NCI-H2107 (cell line): Measurements from ENCODE around the gene ZFHX3.

Source experiments
- DNase-seq: peaks from one replicate; lab custom pipeline; 2025; lab: John Stamatoyannopoulos, UW

ZFHX3 gene

DNA sequence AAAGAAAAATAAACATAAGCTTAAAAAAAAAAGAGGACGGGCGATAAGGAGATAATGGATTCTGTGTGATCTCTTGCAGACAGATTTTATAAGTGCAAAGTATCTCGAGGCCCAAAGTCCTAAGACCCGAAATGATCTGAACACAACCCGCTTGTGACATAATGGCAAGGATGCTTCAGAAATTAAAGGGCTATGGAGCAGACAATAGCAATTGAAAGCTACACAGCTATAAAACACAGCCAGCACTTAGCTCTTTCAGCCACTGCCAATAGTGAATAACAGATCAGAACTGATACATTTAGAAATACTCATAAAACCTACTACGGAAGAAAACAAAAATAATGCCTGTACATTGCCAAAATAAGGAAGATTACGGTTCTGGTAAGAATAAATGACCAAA, 117.5 kb downstream of the ZFHX3 start:
- no peak for DNase-seq

DNA sequence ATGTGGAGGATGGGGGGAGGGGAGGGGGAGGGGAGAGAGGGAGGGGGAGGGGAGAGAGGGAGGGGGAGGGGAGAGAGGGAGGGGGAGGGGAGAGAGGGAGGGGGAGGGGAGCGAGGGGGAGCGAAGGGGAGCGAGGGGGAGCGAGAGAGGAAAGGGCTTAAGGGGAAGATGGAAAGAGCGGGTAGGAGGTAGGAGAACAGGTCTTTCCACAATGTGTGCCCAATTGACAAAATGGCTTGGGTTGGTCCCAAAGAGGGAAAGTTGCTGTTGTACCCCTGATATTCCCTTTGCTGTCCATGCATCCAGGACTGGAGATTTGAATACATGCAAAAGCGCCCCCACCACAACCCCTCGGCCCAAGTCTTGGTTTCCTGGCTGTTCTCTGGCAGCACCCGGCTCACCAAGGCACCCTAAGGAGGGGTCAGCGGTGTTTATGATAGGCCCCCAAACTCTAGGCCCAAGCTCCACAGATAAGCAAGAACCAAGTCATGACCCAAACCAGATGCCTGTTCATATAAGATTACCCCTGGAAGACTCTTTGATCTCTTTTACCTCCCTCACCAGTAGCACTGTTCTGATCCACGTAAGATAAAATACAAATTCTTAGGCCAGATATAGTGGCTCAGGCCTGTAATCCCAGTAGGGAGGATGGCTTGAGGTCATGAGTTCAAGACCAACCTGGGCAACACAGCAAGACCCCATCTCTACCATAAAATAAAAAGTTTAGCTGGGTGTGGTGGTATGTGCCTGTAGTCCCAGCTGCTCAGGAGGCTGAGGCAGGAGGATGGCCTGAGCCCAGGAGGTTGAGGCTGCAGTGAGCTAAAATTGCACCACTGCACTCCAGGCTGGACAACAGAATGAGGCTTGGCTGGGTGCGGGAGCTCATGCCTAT, 119.6 kb downstream of the ZFHX3 start:
- no peak for DNase-seq

DNA sequence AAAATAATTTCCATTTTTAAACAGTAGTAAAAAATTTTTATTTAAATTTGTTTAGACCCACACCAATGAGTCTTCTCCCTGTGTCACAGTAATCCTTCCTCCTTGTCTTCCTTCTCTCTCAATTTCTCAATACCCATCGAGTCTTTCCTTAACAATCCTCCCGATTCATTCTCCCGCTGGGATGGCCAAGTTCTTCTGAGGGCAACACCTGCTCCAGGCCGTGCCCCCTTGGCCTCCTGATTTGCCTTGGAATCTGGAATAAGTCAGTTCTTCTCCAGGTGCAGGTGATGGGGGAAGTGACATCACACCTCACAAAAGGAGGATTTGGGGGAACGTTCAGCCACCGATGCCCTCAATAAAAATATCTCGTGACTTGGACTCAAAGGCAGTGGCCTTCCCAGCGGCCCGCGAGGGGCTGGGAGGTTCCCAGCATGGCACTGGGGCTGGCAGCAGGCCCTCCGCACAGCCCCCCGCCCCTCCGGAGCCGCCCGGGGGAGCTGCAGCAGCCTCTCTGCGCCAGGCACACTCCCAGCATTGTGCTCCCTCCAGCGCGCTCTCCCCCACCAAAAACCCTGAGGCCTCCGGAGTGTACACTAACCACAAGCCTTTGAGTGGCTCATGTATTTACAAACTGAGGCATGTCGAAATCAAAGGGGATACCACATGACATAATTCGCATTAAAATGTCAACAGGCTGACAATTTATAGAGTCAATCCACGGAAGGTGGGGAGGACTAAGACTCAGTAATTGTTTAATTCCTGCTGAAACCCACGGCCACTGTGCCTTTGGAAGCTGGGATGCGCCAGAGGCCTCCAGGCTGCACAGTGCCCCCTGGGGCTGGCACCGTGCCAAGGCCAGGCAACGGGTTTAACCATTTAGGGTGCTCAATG, 120.5 kb downstream of the ZFHX3 start:
- peak; percentile 76 for DNase-seq

DNA sequence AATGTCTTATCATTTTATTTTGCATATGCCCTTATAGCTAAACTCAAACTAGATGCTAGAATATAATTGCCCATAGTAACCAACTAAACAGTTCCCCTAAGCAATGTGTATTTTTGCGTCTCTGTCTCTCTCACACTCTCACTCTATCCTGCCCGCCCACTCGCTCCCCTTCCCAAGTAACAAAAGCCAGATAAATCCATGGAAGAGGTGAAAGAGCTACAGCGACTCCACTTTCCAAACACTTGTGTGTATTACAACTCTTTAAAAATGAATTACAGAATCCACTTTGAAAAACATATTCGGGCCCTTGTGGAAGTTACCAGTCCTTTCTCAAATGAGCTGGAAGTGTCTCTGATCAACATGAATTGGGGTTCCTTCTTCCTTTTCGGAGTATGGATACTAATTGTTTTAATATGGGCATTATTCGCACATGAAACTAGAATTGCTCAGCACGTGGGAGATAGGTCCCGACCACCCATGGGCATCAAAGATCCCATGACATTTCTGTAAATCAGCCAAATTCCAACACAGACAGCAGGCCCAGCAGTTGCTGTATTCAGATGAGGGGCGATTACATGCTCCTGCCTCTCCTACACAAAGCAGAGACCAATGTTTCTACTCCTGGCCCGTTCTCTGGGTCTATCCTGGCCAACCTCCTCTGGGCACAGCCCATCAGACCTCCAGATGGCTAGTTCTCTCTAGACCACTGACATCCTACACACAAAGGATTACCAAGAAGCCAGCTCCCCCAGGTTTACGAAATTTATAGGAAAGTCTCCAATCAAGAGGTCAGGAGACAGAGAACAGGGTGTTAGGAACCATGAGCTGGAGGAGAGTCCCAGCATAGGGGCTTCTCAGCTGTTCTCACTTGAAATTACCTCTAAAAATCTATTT, 121.5 kb downstream of the ZFHX3 start:
- no peak for DNase-seq

DNA sequence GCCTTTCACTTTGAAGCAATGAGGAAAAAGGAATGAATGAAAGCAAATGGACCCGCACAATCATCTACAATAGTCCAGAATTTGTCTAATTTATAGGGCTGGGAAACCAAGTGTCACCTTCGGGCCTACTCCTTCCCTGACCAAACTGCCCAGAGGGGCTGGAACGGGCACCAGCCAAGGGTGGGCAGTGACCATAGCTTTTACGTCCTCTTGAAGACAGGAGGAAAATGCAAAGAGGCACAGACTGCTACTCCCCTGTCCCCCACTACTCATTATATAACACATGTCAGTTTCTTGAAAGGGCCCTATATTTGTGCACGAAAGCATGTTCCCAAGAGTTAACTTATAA, 122.3 kb downstream of the ZFHX3 start:
- no peak for DNase-seq

DNA sequence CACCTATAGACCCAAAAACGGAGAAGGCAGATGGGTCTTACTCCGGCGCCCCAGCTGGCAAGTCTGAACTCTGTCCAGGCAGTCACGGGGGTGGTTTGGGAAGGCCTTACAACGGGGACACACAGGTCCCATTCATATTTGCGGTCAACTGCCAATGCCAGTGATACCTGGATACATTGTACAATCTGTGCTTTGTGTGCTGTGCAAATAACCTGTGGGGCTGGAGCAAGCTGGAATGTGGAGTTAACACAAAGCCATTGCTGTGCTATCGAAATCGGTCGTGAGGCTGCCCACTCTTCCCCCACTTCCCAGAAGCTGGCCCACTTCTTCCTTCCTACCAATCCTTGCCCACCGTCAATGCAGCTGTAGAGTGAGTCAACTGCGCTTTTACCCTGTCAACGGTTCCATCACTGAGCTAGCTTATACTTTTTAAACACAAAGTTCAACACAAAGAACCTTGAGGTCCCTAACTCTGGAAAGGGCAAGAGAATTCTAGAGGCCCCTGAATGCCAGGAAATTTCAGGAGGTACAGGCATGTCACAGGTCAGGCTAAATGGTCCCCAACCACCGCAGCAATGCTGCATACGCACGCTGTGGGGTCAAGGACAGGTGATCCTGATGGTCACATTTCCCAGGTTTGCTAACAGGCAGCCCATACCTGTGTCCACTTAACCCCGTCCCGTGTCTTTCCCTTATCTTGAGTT, 122.8 kb downstream of the ZFHX3 start:
- no peak for DNase-seq

DNA sequence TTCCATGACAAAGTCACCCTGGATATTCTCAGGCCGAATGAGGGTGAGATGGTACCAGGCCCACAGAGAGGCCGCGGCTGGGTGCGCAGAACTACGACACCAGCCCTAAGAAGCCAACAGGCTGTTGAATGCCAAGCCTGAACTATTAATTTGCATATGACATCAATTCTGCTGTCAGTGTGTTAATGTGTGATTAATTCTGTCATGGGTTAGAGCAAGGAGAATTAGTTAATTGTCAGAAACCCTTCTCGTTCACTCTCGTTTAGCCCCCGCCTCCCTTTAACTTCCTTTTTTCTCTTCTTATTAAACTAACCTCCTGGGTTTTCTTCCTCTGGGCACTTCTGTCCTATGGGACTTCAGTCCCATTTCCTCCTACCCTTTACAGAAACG, 123.4 kb downstream of the ZFHX3 start:
- DNase-seq, result no peak

DNA sequence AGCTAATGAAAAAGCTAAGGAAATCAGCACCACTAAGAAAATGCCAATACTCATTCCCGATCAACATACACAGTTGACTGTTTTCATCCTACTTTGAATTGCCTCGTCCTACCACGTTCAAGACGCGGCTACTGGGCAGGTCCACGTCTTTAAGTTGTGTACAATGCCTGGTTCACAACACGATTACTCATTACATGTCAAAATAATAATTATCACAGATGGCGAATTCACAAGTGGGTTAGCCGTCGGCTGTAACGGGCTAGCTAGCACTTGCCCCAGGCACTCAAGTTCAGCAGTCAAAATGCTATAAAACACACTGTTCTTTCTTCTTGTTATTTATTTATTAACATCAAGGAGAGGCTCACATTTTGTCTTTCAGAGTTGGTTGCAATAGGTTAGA, 124.2 kb downstream of the ZFHX3 start:
- no peak for DNase-seq

DNA sequence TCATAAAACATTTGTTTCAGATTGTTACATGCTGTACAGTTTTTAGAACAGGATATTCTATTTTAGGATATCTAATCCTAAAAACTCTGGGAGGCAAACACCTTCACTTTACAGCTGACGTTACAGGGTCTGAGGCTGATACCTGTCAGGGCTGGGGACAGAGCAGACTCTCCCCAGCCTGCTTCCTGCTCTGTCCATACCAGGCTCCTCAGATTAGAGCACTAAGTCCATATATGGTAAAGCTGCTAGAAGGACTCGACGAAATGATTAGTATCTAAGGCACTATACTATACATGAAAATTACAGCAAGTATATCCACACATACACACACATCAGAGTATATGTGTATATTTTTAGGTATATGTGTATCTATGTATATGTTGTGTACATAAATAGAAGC, 125.2 kb downstream of the ZFHX3 start:
- DNase-seq, result no peak

DNA sequence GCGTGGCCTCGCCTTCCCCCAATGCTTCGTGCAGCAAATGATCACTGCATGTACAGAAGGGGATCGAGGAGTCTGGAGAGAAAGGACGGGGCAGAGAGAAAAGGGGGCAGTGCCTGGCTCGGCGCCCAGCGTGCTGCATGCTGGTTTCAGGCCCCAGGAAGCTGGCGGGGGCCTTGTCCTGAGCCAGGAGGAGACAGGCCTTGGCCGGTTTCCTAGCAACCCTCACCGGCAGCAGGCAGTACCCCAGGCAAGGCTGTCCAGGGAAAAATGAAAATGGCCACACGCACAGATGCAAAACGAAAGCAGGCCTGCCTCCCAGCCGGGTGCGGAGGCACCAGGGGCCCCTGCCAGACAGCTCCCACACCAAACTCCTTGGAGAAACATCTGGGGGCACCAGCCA, 126.3 kb downstream of the ZFHX3 start:
- no peak for DNase-seq

DNA sequence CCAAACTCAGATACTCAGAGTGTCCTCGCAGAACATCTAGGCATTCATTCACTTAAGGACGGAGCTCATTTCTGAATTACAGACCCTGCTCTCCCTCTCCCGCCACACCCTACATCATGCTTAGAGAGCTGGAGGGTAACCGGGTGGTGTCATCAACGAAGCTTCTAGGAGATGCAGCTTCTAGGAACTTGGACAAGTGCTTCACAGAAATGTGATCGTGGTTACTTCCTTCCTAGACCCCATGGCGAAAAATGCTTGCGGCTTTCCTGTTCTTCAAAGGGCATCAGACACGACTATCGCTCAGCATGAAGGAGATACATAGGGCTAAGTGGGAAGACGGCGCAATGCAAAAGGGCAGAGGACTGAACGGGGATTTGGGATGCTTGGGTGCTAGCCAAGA, 126.8 kb downstream of the ZFHX3 start:
- no peak for DNase-seq

DNA sequence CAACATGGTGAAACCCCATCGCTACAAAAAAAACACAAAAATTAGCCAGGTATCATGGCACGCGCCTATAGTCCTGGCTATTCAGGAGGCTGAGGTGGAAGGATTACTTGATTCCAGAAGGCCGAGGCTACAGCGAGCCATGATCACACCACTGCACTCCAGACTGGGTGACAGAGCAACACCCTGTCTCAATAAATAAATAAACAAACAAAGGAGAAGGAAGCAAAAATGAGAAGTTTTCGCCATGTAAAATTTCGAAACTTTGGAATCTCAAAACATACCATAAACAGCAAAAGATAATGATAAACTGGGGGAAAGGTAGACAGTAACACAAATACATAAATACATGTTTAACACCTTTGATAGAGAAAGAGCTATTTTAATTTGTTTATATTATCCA, 130.9 kb downstream of the ZFHX3 start:
- DNase-seq, result no peak

DNA sequence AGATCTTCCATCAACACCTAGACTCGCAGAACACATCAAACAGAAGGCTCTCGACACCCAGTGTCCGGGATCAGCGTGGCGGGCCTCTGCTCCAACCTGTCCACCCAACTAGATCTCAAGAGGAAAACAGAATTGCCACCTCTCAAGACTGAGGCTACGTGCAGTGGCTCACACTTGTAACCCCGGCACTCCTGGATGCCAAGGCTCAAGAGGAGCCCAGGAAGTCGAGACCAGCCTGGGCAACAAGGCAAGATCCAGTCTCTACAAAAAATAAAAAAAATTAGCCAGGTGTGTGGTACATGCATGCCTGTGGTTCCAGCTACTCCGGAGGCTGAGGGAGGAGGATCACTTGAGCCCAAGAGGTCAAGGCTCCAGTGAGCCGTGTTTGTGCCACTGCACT, 132.6 kb downstream of the ZFHX3 start:
- DNase-seq, result no peak

DNA sequence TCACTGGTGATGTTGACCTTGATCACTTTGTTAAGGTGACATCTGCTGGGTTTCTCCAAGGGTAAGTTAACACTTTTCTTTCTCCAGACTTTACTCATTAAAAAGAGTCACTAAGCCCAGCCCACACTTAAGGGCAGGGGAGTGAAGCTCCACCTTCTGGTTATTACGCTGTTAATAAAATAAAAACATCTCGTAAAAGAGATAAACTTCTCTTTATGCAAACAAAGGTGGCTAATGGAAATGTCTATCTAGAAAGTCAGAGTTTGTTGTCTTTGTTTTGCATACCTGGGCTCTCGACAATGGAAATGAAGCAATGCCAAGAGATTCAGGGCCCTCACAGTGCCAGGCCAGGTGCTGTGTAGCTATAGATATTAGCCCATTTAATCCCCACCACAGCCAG, 134.4 kb downstream of the ZFHX3 start:
- DNase-seq, result no peak

DNA sequence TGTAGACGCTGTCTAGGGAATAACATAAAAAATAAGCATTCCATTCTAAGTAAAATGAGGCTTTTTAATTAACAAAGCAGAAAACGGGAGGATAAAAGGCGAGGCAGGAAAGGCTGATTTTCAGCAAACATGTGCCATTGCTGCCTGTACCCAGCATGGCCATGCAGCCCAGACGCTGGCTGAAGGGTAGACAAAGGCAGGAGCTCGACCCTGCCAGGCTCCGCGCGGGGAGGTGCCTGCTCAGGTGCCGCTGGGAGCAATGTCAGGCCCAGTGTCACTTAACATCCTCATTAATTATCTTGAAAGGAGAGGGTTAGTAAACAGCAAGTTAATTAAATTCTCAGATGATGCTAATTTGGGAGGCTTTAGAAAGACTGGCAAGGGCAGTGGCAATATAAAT, 136.0 kb downstream of the ZFHX3 start:
- no peak for DNase-seq

DNA sequence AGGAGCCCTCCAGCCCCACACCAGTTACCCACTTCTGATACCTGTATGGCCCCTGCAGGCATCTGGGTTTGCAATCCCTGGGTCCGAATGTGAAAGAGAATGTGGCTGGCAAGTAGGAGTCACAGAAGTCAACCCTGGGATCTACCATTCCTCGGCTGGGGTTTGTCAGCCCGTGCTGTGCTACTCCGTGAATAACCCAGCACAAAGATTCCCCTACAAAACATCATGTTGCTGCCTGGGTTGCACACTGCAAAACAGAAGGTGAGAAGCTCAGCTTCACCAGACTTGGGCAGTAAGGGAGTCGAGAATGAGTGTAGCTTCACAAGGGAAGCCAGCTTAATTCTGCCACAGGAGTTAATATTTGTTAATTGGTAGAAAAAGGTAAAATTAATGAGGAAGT, 137.1 kb downstream of the ZFHX3 start:
- DNase-seq, result no peak

DNA sequence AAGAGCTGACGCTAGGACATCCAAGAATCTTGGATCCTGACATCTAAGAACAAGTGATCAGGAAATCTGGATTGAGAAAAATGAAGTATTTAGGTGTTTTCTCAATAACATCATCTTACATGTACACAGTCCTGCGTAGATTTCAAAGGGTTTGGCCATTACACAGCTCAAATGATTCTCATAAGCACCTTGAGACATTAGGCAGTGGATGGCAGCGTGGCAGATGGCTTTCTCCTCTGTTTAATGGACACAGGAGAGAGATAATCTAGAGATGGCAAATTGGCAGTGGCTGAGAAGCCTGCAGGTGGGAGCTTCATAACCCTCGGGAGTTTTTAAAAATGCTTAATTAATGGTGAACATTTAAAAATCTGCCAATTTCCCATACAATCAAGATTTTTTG, 137.5 kb downstream of the ZFHX3 start:
- DNase-seq, result no peak

DNA sequence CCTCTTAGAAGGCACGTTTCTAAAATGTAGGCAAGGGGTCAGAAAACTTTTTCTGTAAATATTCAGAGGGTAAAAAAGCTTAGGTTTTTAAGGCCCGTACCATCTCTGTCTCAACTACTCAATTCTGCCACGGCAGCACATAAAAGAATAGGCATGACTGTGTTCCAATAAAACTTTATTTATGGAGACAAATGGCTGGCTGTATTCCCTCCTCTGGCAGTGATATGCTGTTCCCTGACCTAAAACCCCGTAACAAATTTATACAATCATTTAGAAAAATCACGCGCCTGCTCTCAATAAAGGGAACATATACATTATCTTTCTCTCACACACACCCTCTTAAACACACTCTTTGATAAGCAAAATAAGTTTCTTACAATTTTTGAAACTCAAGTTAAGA, 138.7 kb downstream of the ZFHX3 start:
- DNase-seq, result no peak

DNA sequence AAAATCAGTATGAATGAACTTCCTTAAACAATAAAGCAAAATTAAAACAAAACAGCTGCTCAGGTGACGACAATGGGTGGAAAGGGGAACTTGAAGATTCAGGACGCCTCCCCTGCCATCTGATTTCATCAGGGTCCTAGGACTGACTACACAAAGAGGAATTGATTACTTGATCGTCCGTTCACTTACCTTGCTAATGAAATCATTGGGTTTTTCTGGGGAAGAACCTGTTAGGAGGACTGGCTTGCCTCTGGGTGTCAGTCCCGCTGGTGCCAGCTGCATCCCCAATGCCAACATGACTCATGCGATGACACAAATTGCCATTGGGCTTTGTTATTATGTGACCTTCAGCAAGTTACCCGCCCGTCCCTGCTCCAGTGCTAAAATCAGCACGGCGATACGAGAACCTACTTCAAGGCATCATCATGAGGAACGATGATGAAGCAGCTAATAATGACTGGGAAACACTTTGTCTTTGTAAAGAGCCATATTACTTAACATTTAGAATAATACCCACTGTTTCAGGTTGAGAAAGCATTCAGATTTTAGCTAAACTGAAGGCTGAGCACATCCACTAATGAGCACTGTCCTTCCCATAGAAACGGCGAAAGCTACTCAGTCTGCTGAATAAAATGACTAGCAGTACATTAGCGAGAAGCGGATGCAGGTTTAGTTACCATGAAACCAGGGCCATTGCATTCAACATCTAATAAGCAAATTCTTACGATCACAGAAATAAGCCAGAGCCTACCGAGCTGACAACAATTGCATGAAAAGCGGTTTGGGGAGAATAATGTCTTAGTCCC, 139.4 kb downstream of the ZFHX3 start:
- DNase-seq, result no peak

DNA sequence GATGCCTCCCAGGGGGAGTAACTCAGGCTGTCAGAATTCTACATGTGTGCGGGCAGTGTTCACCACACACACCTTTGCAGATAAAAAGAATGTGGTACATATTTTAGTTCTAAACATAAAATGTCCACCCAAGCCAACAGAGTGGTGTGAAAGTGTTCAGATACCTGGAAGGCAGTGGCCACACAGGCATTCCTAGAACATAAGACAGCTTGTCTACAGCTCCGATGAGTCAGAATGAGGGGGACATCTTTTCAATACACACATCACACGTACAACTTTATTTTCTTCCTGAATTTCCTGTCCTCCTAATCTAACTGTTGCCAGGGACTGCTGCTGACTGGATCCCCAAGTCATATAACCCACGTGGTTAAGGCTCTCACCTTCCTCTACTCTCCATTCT, 142.3 kb downstream of the ZFHX3 start:
- no peak for DNase-seq

DNA sequence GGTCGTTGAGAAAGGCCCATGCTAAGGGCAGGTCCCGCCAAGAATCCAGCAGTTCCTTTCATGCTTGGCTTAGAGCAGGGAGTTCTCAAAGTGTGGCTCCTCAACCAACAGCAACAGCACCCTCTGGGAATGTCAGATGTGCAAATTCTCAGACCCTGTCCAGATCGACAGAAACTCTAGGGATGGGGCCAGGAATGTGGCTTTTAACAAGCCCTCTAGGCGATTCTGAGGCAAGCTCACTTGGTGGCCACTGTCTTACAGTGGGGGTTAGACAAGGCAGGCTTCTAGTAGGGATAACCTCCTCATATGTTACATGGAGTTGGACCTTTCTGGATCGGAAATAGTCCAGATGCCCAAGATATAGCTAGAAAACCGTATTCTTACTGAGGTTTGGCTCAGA, 144.8 kb downstream of the ZFHX3 start:
- DNase-seq, result no peak
